SK-N-SH (cell line): ENCODE data around the gene NCS1.

ENCODE experiments used
- EZH2phosphoT487 ChIP-seq: fragments of 200-600 bp; sonication (generic); IDR thresholded peaks from 2 replicates; pipeline ENCODE4 v1.6.1; 2017; ENCODE audit warnings: low read depth, mixed run types, mild to moderate bottlenecking, antibody characterized with exemption, moderate library complexity, borderline replicate concordance
- FOXJ3 ChIP-seq: sonication (generic); formaldehyde crosslinking; IDR thresholded peaks from 2 replicates; pipeline ENCODE4 v1.5.1; 2020; ENCODE audit warnings: mild to moderate bottlenecking, missing genetic modification reagents
- POLR2AphosphoS5 ChIP-seq: IDR thresholded peaks from 2 replicates; pipeline ENCODE4 v1.6.1; 2012; ENCODE audit warnings: low read depth, low read length
- TF ChIP-seq, protein P1 (sequence below): fragments of 200-600 bp; sonication (generic); IDR thresholded peaks from 2 replicates; pipeline ENCODE4 v1.6.1; 2017; ENCODE audit warnings: antibody characterized with exemption, mild to moderate bottlenecking, moderate library complexity
- TF ChIP-seq, protein P2 (sequence below): IDR thresholded peaks from 2 replicates; pipeline ENCODE4 v1.6.1; 2012; ENCODE audit warnings: mild to moderate bottlenecking, low read depth, low read length, moderate library complexity
- TF ChIP-seq, protein P3 (sequence below): fragments of 150-350 bp; IDR thresholded peaks from 2 replicates; pipeline ENCODE4 v1.6.1; 2017; ENCODE audit warnings: antibody characterized with exemption, low read length, low read depth, borderline replicate concordance

DNA sequence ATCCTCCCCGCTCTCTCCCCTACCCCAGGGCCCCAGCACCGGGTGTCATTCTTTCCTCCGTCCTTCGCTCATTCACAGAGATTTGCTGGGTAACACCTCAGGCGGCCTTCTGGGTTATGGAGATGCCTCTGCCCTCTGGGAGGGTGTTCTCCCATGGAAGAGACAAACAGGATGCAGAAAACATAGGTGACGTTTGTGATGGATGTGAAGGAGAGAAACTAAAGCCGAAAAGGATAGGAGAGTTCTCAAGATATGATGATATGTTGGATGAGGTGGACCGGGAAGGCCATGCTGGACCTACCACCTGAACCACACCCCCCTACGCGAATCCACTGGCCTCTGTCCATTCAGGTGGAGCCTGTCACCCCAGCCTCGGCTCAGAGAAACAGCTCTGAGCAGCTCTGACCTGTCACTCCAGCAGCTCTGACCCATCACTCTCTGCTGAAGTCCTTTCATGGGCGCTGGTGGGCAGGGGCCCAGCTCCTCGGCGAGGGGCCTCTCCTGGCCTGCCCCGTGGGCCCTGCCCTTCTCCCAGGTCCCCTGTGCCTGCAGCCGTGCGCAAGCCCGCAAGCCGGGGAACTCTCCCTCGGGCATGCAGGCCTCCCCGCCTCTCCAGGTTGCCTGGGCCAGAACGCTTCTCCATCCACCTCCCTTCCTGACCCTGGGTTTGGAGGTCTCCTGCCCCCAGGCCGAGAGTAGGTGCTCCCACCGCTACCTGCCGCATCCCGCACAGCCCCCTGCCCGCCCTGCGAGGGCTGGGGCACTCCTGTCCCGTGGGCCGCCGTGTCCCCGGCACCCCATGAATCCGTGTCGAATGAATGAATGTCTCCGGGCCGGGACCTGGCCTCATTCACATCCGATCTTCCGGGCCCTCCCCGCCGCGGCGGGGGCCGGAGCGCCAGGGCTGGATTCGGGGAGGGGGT lies 717 bp upstream of the NCS1 start:
- TF ChIP-seq, protein P1, sequence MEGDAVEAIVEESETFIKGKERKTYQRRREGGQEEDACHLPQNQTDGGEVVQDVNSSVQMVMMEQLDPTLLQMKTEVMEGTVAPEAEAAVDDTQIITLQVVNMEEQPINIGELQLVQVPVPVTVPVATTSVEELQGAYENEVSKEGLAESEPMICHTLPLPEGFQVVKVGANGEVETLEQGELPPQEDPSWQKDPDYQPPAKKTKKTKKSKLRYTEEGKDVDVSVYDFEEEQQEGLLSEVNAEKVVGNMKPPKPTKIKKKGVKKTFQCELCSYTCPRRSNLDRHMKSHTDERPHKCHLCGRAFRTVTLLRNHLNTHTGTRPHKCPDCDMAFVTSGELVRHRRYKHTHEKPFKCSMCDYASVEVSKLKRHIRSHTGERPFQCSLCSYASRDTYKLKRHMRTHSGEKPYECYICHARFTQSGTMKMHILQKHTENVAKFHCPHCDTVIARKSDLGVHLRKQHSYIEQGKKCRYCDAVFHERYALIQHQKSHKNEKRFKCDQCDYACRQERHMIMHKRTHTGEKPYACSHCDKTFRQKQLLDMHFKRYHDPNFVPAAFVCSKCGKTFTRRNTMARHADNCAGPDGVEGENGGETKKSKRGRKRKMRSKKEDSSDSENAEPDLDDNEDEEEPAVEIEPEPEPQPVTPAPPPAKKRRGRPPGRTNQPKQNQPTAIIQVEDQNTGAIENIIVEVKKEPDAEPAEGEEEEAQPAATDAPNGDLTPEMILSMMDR: no peak
- TF ChIP-seq EZH2phosphoT487: no peak
- TF ChIP-seq, protein P2, sequence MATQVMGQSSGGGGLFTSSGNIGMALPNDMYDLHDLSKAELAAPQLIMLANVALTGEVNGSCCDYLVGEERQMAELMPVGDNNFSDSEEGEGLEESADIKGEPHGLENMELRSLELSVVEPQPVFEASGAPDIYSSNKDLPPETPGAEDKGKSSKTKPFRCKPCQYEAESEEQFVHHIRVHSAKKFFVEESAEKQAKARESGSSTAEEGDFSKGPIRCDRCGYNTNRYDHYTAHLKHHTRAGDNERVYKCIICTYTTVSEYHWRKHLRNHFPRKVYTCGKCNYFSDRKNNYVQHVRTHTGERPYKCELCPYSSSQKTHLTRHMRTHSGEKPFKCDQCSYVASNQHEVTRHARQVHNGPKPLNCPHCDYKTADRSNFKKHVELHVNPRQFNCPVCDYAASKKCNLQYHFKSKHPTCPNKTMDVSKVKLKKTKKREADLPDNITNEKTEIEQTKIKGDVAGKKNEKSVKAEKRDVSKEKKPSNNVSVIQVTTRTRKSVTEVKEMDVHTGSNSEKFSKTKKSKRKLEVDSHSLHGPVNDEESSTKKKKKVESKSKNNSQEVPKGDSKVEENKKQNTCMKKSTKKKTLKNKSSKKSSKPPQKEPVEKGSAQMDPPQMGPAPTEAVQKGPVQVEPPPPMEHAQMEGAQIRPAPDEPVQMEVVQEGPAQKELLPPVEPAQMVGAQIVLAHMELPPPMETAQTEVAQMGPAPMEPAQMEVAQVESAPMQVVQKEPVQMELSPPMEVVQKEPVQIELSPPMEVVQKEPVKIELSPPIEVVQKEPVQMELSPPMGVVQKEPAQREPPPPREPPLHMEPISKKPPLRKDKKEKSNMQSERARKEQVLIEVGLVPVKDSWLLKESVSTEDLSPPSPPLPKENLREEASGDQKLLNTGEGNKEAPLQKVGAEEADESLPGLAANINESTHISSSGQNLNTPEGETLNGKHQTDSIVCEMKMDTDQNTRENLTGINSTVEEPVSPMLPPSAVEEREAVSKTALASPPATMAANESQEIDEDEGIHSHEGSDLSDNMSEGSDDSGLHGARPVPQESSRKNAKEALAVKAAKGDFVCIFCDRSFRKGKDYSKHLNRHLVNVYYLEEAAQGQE: no peak
- TF ChIP-seq POLR2AphosphoS5: no peak
- TF ChIP-seq, protein P3, sequence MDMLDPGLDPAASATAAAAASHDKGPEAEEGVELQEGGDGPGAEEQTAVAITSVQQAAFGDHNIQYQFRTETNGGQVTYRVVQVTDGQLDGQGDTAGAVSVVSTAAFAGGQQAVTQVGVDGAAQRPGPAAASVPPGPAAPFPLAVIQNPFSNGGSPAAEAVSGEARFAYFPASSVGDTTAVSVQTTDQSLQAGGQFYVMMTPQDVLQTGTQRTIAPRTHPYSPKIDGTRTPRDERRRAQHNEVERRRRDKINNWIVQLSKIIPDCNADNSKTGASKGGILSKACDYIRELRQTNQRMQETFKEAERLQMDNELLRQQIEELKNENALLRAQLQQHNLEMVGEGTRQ: no peak
- no peak for TF ChIP-seq FOXJ3
